ENCODE data around the gene C22orf31. TPM values are rescaled to one million over a fixed set of nuclear protein-coding genes. Genes with fewer than 3 reads are reported as not detected.

C22orf31 gene
- polyA plus RNA-seq, 4 donors = 1.4 TPM; not detected in 3

- H3K36me3 ChIP-seq (ENCODE audit: control insufficient read depth in 3 of 3, insufficient read depth in 2 of 3, low read depth in 1 of 3, low read length in 3 of 3) = peaks cover 0 to 16% (median 0%) of the 10 kb centered on the region in 3 donors
- WGBS, 3 donors = 2 to 8% (median 3%) methylated on average over 28 to 32 of the region's 32 CpGs
- H3K4me1 ChIP-seq (ENCODE audit: control insufficient read depth in 3 of 3, insufficient read depth in 2 of 3, low read depth in 1 of 3, low read length in 2 of 3) = peaks cover 6 to 35% (median 7%) of the 10 kb centered on the region in 3 donors
- H3K4me3 ChIP-seq (ENCODE audit: low read depth in 1 of 3, low read length in 3 of 3) = peak overlapping the region in 2 of 3 donors; percentile 52 to 55
- H3K27ac ChIP-seq (ENCODE audit: low read depth in 1 of 3, low read length in 2 of 3) = peak overlapping the region in 2 of 3 donors; percentile 41 to 93
- no peaks in the 10 kb centered on the region for H3K27me3 ChIP-seq (ENCODE audit: control insufficient read depth in 3 of 3, insufficient read depth in 3 of 3, low read length in 3 of 3)
- H3K9me3 ChIP-seq (ENCODE audit: control insufficient read depth in 2 of 2, insufficient read depth in 1 of 2, low read depth in 1 of 2, low read length in 1 of 2) = no peaks in the 10 kb centered on the region
- FAIRE-seq = no peak
- DNase-seq = peak; percentile 74 to 89
These were observed 30.9 kb downstream of the C22orf31 start for GRCh38 chr22:29030618-29031226.

DNA sequence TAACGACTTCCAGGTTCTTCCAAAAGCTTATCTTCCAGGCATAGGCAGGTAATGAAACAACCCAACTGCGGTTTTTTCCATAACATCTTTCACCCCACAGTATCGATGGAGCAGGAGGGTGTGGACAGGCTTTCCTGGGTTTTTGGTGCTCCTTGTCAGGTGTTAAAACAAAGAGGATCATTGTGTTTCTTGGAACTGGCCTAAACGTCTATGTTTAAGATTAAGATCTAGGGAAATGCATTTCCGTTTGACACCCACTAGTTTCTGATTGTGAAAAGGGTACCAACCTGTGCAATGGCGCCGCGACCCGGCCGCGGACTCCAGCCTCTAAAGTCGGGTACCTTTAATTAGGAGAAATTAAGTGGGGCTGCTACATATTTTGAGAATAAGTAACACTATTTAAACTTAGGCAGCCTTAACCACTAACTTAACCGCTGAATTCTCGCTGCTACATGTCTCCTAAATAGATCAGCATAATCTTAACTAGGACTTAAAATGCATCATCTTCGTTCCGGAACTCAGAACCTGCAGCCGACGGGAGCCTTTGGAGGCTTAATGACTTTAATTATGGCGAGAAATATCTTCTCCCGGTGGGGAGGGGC, 31.5 kb downstream of the C22orf31 start:
- Histone ChIP-seq H3K4me1 (ENCODE audit: control insufficient read depth in 3 of 3, insufficient read depth in 2 of 3, low read depth in 1 of 3, low read length in 2 of 3) (peaks cover 6 to 35% (median 7%) of the 10 kb centered on the region in 3 donors), H3K27ac (ENCODE audit: low read depth in 1 of 3, low read length in 2 of 3) (peak overlapping the region in 2 of 3 donors; percentile 41 to 93), H3K27me3 (ENCODE audit: control insufficient read depth in 3 of 3, insufficient read depth in 3 of 3, low read length in 3 of 3) (no peaks in the 10 kb centered on the region), H3K4me3 (ENCODE audit: low read depth in 1 of 3, low read length in 3 of 3) (peak overlapping the region in 2 of 3 donors; percentile 52 to 55), H3K9me3 (ENCODE audit: control insufficient read depth in 2 of 2, insufficient read depth in 1 of 2, low read depth in 1 of 2, low read length in 1 of 2) (no peaks in the 10 kb centered on the region), H3K36me3 (ENCODE audit: control insufficient read depth in 3 of 3, insufficient read depth in 2 of 3, low read depth in 1 of 3, low read length in 3 of 3) (peaks cover 0 to 19% (median 0%) of the 10 kb centered on the region in 3 donors)
- DNase-seq (peak in 1 of 2 donors; percentile 40), FAIRE-seq (no peak)
- 4 to 24% (median 9%) methylated on average over 20 of the region's 20 CpGs for WGBS, 3 donors

DNA sequence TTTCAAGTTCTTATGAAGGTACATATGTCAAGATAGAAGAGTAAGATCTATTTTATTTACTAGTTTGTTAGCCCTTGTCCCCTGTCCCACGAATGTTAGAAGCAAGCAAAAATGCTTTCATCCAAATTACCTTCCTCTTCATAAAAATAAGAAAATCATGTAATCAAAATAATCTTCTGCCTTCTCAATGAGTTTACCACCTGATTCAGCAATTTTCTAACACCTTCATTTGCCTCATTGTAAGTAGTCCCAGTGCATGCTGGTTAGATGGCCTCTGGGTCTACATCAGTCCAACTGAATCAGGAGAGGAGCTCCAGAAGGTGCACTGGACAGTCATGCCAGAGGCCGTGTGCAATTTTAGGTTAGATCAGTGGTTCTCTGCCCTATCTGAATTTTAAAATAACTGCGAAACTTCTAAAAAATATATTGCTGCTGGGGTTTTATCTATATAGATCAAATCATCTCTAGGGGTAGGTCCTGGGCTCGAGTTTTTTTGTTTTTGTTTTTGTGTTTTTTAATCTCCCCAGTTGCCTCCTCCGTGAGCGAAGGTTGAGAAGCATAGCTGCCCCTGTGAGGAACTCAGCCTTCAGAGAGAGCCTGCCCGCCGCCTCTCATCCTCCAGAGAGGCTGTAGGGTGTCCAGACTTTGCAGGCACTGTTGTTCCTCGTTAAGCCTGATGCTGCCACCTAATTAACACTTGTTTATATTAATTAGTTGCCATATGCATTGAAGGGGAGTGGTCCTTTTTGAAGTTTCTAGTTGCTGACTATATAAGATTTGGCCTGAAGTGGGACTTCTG, 32.2 kb downstream of the C22orf31 start:
- 39 to 77% (median 61%) methylated on average over 9 of the region's 9 CpGs for WGBS, 3 donors
- Histone ChIP-seq H3K27me3 (ENCODE audit: control insufficient read depth in 3 of 3, insufficient read depth in 3 of 3, low read length in 3 of 3) (no peaks in the 10 kb centered on the region), H3K9me3 (ENCODE audit: control insufficient read depth in 2 of 2, insufficient read depth in 1 of 2, low read depth in 1 of 2, low read length in 1 of 2) (no peaks in the 10 kb centered on the region), H3K27ac (ENCODE audit: low read depth in 1 of 3, low read length in 2 of 3) (peak overlapping the region in 2 of 3 donors; percentile 41 to 72), H3K4me1 (ENCODE audit: control insufficient read depth in 3 of 3, insufficient read depth in 2 of 3, low read depth in 1 of 3, low read length in 2 of 3) (peaks cover 6 to 39% (median 7%) of the 10 kb centered on the region in 3 donors), H3K4me3 (ENCODE audit: low read depth in 1 of 3, low read length in 3 of 3) (no peak overlapping the region), H3K36me3 (ENCODE audit: control insufficient read depth in 3 of 3, insufficient read depth in 2 of 3, low read depth in 1 of 3, low read length in 3 of 3) (peaks cover 0 to 21% (median 0%) of the 10 kb centered on the region in 3 donors)
- DNase-seq = no peak
- FAIRE-seq = no peak

DNA sequence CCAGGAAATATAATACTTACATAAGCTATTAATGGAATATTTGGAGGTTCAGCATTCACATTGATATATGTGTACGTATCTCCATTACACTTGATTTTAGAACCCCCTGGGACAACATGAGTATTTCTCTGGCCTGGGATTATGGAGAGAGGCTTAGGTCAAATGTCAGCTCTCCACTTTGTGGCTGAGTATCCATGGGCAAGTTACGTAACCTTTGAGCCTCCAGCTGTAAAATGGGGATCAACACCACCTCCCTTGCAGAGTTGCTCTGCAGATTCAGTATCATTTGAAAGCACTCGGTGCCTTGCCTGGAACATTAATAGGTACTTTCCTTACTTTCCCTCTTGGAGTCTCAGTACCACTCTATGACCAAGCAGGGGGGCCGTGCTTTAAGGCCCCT, 33.2 kb downstream of the C22orf31 start:
- H3K27ac ChIP-seq (ENCODE audit: low read depth in 1 of 3, low read length in 2 of 3) = no peak overlapping the region
- WGBS, 3 donors = 40 to 71% (median 40%) methylated on average over 4 of the region's 4 CpGs
- DNase-seq (peak in 1 of 2 donors; percentile 46), FAIRE-seq (no peak)
- no peaks in the 10 kb centered on the region for H3K27me3 ChIP-seq (ENCODE audit: control insufficient read depth in 3 of 3, insufficient read depth in 3 of 3, low read length in 3 of 3)
- H3K4me1 ChIP-seq (ENCODE audit: control insufficient read depth in 3 of 3, insufficient read depth in 2 of 3, low read depth in 1 of 3, low read length in 2 of 3) = peaks cover 6 to 47% (median 7%) of the 10 kb centered on the region in 3 donors
- no peaks in the 10 kb centered on the region for H3K9me3 ChIP-seq (ENCODE audit: control insufficient read depth in 2 of 2, insufficient read depth in 1 of 2, low read depth in 1 of 2, low read length in 1 of 2)
- no peak overlapping the region for H3K4me3 ChIP-seq (ENCODE audit: low read depth in 1 of 3, low read length in 3 of 3)
- H3K36me3 ChIP-seq (ENCODE audit: control insufficient read depth in 3 of 3, insufficient read depth in 2 of 3, low read depth in 1 of 3, low read length in 3 of 3) = peaks cover 0 to 17% (median 0%) of the 10 kb centered on the region in 3 donors

GRCh38 chr22:29026579-29026978, 35.1 kb downstream of the C22orf31 start:
- Histone ChIP-seq H3K4me1 (ENCODE audit: control insufficient read depth in 3 of 3, insufficient read depth in 2 of 3, low read depth in 1 of 3, low read length in 2 of 3) (peaks cover 6 to 54% (median 9%) of the 10 kb centered on the region in 3 donors), H3K27ac (ENCODE audit: low read depth in 1 of 3, low read length in 2 of 3) (no peak overlapping the region), H3K4me3 (ENCODE audit: low read depth in 1 of 3, low read length in 3 of 3) (no peak overlapping the region), H3K27me3 (ENCODE audit: control insufficient read depth in 3 of 3, insufficient read depth in 3 of 3, low read length in 3 of 3) (no peaks in the 10 kb centered on the region), H3K9me3 (ENCODE audit: control insufficient read depth in 2 of 2, insufficient read depth in 1 of 2, low read depth in 1 of 2, low read length in 1 of 2) (no peaks in the 10 kb centered on the region), H3K36me3 (ENCODE audit: control insufficient read depth in 3 of 3, insufficient read depth in 2 of 3, low read depth in 1 of 3, low read length in 3 of 3) (peaks cover 0 to 16% (median 0%) of the 10 kb centered on the region in 3 donors)
- DNase-seq (no peak), FAIRE-seq (no peak)
- WGBS, 3 donors = 93 to 95% (median 94%) methylated on average over 3 of the region's 3 CpGs

GRCh38 chr22:29023172-29023796, 38.3 kb downstream of the C22orf31 start:
- 35 to 49% (median 40%) methylated on average over 3 of the region's 3 CpGs for WGBS, 3 donors
- H3K27ac ChIP-seq (ENCODE audit: low read depth in 1 of 3, low read length in 2 of 3) = peak overlapping the region in 2 of 3 donors; percentile 23 to 29
- FAIRE-seq (no peak), DNase-seq (peak in 1 of 2 donors; percentile 42)
- peaks cover 0 to 26% (median 3%) of the 10 kb centered on the region in 3 donors for H3K4me1 ChIP-seq (ENCODE audit: control insufficient read depth in 3 of 3, insufficient read depth in 2 of 3, low read depth in 1 of 3, low read length in 2 of 3)
- peaks cover 0 to 17% (median 0%) of the 10 kb centered on the region in 3 donors for H3K36me3 ChIP-seq (ENCODE audit: control insufficient read depth in 3 of 3, insufficient read depth in 2 of 3, low read depth in 1 of 3, low read length in 3 of 3)
- no peaks in the 10 kb centered on the region for H3K27me3 ChIP-seq (ENCODE audit: control insufficient read depth in 3 of 3, insufficient read depth in 3 of 3, low read length in 3 of 3)
- H3K4me3 ChIP-seq (ENCODE audit: low read depth in 1 of 3, low read length in 3 of 3) = no peak overlapping the region
- peaks cover 0 to 2% of the 10 kb centered on the region in 2 donors for H3K9me3 ChIP-seq (ENCODE audit: control insufficient read depth in 2 of 2, insufficient read depth in 1 of 2, low read depth in 1 of 2, low read length in 1 of 2)

GRCh38 chr22:29022101-29022817, 39.4 kb downstream of the C22orf31 start:
- DNase-seq = peak in 1 of 2 donors; percentile 70
- no peak for FAIRE-seq
- H3K9me3 ChIP-seq (ENCODE audit: control insufficient read depth in 2 of 2, insufficient read depth in 1 of 2, low read depth in 1 of 2, low read length in 1 of 2) = peaks cover 0 to 2% of the 10 kb centered on the region in 2 donors
- H3K27ac ChIP-seq (ENCODE audit: low read depth in 1 of 3, low read length in 2 of 3) = peak overlapping the region in 2 of 3 donors; percentile 15 to 35
- peaks cover 0 to 15% (median 0%) of the 10 kb centered on the region in 3 donors for H3K36me3 ChIP-seq (ENCODE audit: control insufficient read depth in 3 of 3, insufficient read depth in 2 of 3, low read depth in 1 of 3, low read length in 3 of 3)
- H3K4me3 ChIP-seq (ENCODE audit: low read depth in 1 of 3, low read length in 3 of 3) = no peak overlapping the region
- H3K27me3 ChIP-seq (ENCODE audit: control insufficient read depth in 3 of 3, insufficient read depth in 3 of 3, low read length in 3 of 3) = no peaks in the 10 kb centered on the region
- 38 to 63% (median 49%) methylated on average over 6 of the region's 6 CpGs for WGBS, 3 donors
- H3K4me1 ChIP-seq (ENCODE audit: control insufficient read depth in 3 of 3, insufficient read depth in 2 of 3, low read depth in 1 of 3, low read length in 2 of 3) = peaks cover 0 to 32% (median 3%) of the 10 kb centered on the region in 3 donors

Measured in small intestine (tissue), 7 donors.